ENCODE data around the gene CCDC191. TPM values are rescaled to one million over a fixed set of nuclear protein-coding genes. Genes with fewer than 3 reads are reported as not detected.

CCDC191 gene
- total and polyA plus RNA-seq, 12 donors, result 0.51 to 3.6 (median 1.8) TPM

- Histone ChIP-seq H3K27me3 (no peaks in the 10 kb centered on the region), H3K4me1 (peaks cover 0 to 8% (median 0%) of the 10 kb centered on the region in 9 donors), H3K9me3 (no peaks in the 10 kb centered on the region), H3K36me3 (no peaks in the 10 kb centered on the region), H3K4me3 (no peak overlapping the region), H3K27ac (no peak overlapping the region)
- intact Hi-C loops (cut with DNase I), result no loop called here
- WGBS, 2 donors, result 31 to 42% methylated on average over 1 of the region's 1 CpG
- DNase-seq, result no peak
- no peak for TF ChIP-seq CTCF (IDR thresholded peaks at IDR 0.05)
- ATAC-seq, result no peak
Observed at GRCh38 chr3:114101101-114101500, 44.8 kb upstream of the CCDC191 start.

GRCh38 chr3:114095796-114096195 is 39.5 kb upstream of the CCDC191 start:
- peaks cover 0 to 23% (median 12%) of the 10 kb centered on the region in 9 donors for H3K4me1 ChIP-seq
- ATAC-seq, result no peak
- WGBS, 2 donors, result 66 to 70% methylated on average over 3 of the region's 3 CpGs

GRCh38 chr3:114093596-114093995 is 37.3 kb upstream of the CCDC191 start:
- intact Hi-C loops (cut with DNase I), result no loop called here
- no peak for TF ChIP-seq CTCF (IDR thresholded peaks at IDR 0.05)
- H3K27ac ChIP-seq, result no peak overlapping the region
- WGBS, 2 donors, result 59 to 60% methylated on average over 2 of the region's 2 CpGs
- peaks cover 0 to 4% (median 0%) of the 10 kb centered on the region in 9 donors for H3K36me3 ChIP-seq
- ATAC-seq (peak in 3 of 8 donors; percentile 22 to 54 (median 25)), DNase-seq (peak in 1 of 2 donors; percentile 29)
- peaks cover 0 to 23% (median 12%) of the 10 kb centered on the region in 9 donors for H3K4me1 ChIP-seq
- no peak overlapping the region for H3K4me3 ChIP-seq
- no peaks in the 10 kb centered on the region for H3K27me3 ChIP-seq
- no peaks in the 10 kb centered on the region for H3K9me3 ChIP-seq

More at GRCh38 chr3:114095796-114096195, 39.5 kb upstream of the CCDC191 start:
- no peak overlapping the region for H3K4me3 ChIP-seq
- no peak for TF ChIP-seq CTCF (IDR thresholded peaks at IDR 0.05)
- no peaks in the 10 kb centered on the region for H3K27me3 ChIP-seq
- no peak for DNase-seq
- no peaks in the 10 kb centered on the region for H3K36me3 ChIP-seq
- H3K9me3 ChIP-seq, result no peaks in the 10 kb centered on the region
- no peak overlapping the region for H3K27ac ChIP-seq
- intact Hi-C loops (cut with DNase I), result no loop called here

GRCh38 chr3:114093016-114093380 is 36.7 kb upstream of the CCDC191 start:
- intact Hi-C loops (cut with DNase I), result no loop called here
- H3K27me3 ChIP-seq, result no peaks in the 10 kb centered on the region
- peaks cover 0 to 7% (median 0%) of the 10 kb centered on the region in 9 donors for H3K36me3 ChIP-seq
- H3K27ac ChIP-seq, result peak overlapping the region in 6 of 10 donors; percentile 36 to 56 (median 46)
- 41 to 44% methylated on average over 3 of the region's 3 CpGs for WGBS, 2 donors
- H3K4me1 ChIP-seq, result peaks cover 0 to 23% (median 12%) of the 10 kb centered on the region in 9 donors
- peak overlapping the region in 4 of 10 donors; percentile 10 to 28 (median 14) for H3K4me3 ChIP-seq
- ATAC-seq (no peak), DNase-seq (no peak)
- no peak for TF ChIP-seq CTCF (IDR thresholded peaks at IDR 0.05)
- no peaks in the 10 kb centered on the region for H3K9me3 ChIP-seq
